A549 (cell line): Measurements from ENCODE around the gene CORO2B. TPM values are rescaled to one million over a fixed set of nuclear protein-coding genes. Genes with fewer than 3 reads are reported as not detected.

Experiments
- ATAC-seq, 2 experiments: fragments of 200-7000 bp in 1 of 2; fragments of >200 bp in 1 of 2; cut with Nextera tagmentation in 1 of 2; cut with Tn5 transposase in 1 of 2; 3 replicates each; pipeline versions ENCODE4 v1.8.0 to v1.9.1; 2018 to 2020; ENCODE audit warnings: mild to moderate bottlenecking in 1 of 2, moderate library complexity in 1 of 2
- CTCF ChIA-PET: fragments of 300-600 bp; sonication (Branson Sonifier 250); formaldehyde crosslinking; extraction: SDS; loops from one replicate; lab custom pipeline; 2021; ENCODE audit warnings: antibody characterized with exemption, inconsistent platforms; lab: Yijun Ruan, JAX
- POLR2A ChIA-PET: fragments of 350-600 bp; formaldehyde crosslinking; extraction: SDS; loops from one replicate; lab custom pipeline; 2021; ENCODE audit warnings: antibody characterized with exemption, inconsistent platforms; lab: Yijun Ruan, JAX
- DNase-seq, 2 experiments: peaks; one replicate each; pipeline versions ENCODE4 v3.0.0 to v3.0.0-alpha.2; 2011 to 2016; ENCODE audit warnings: low read depth in 1 of 2, low spot score in 1 of 2
- FAIRE-seq: peaks from 2 replicates; lab custom pipeline; 2011; peaks lifted over from hg19 to GRCh38; lab: Jason Lieb, UNC
- H3K27ac ChIP-seq, 2 experiments: fragments of >200 bp; sonication (Bioruptor Twin); formaldehyde crosslinking; 3 replicates each; pipeline ENCODE4 v1.5.1; 2016 to 2017
- H3K4me1 ChIP-seq: fragments of >200 bp; sonication (Bioruptor Twin); formaldehyde crosslinking; 3 replicates; pipeline ENCODE4 v1.6.1; 2016
- H3K4me2 ChIP-seq: fragments of >200 bp; sonication (Bioruptor Twin); formaldehyde crosslinking; 3 replicates; pipeline ENCODE4 v1.6.1; 2016
- H3K4me3 ChIP-seq: fragments of >200 bp; sonication (Bioruptor Twin); formaldehyde crosslinking; 3 replicates; pipeline ENCODE4 v1.5.1; 2016
- H3K9me3 ChIP-seq: fragments of >200 bp; sonication (Bioruptor Twin); formaldehyde crosslinking; 3 replicates; pipeline ENCODE4 v1.6.1; 2016
- CEBPB ChIP-seq, 2 experiments: fragments of >200 bp in 1 of 2; sonication (Bioruptor Twin) in 1 of 2; formaldehyde crosslinking in 1 of 2; IDR thresholded peaks; 2 replicates each; pipeline ENCODE4 v1.6.1; 2012 to 2016
- CHD4 ChIP-seq: fragments of 200-600 bp; sonication (generic); IDR thresholded peaks from 2 replicates; pipeline ENCODE4 v1.6.1; 2016; ENCODE audit warnings: antibody characterized with exemption, mild to moderate bottlenecking, borderline replicate concordance
- EHF ChIP-seq: fragments of 250-450 bp; sonication (Bioruptor Pico); IDR thresholded peaks from 2 replicates; pipeline ENCODE4 v1.5.0; 2020; ENCODE audit warnings: mild to moderate bottlenecking
- EHMT2 ChIP-seq: fragments of 200-600 bp; sonication (generic); IDR thresholded peaks from 2 replicates; pipeline ENCODE4 v1.6.1; 2016; ENCODE audit warnings: antibody characterized with exemption, low read depth, mild to moderate bottlenecking, moderate library complexity
- GATA3 ChIP-seq: IDR thresholded peaks from 2 replicates; pipeline ENCODE4 v1.6.1; 2012; ENCODE audit warnings: borderline replicate concordance
- HOXA7 ChIP-seq: fragments of 250-450 bp; sonication (Bioruptor Pico); IDR thresholded peaks from 2 replicates; pipeline ENCODE4 v1.5.0; 2020; ENCODE audit warnings: mild to moderate bottlenecking, moderate library complexity
- HOXB13 ChIP-seq: fragments of 250-450 bp; sonication (Bioruptor Pico); IDR thresholded peaks from 2 replicates; pipeline ENCODE4 v1.5.0; 2020; ENCODE audit warnings: low read depth, mild to moderate bottlenecking, moderate library complexity
- HOXB5 ChIP-seq: fragments of 250-450 bp; sonication (Bioruptor Pico); IDR thresholded peaks from 2 replicates; pipeline ENCODE4 v1.5.0; 2020; ENCODE audit warnings: mild to moderate bottlenecking, moderate library complexity
- MAZ ChIP-seq: fragments of 150-350 bp; IDR thresholded peaks from 2 replicates; pipeline ENCODE4 v1.6.1; 2014; ENCODE audit warnings: antibody characterized with exemption, low read depth, low read length, borderline replicate concordance
- MYC ChIP-seq: IDR thresholded peaks from 2 replicates; pipeline ENCODE4 v1.6.1; 2012; ENCODE audit warnings: mild to moderate bottlenecking, inconsistent platforms, low read length, improper control_type of control experiment, borderline replicate concordance
- POLR2AphosphoS2 ChIP-seq: conservative IDR thresholded peaks from 2 replicates; pipeline ENCODE4 v1.6.1; 2012; ENCODE audit warnings: low read length, improper control_type of control experiment, inconsistent platforms
- RAD21 ChIP-seq, 2 experiments: fragments of >200 bp in 1 of 2; sonication (Bioruptor Twin) in 1 of 2; formaldehyde crosslinking in 1 of 2; IDR thresholded peaks in 1 of 2; conservative IDR thresholded peaks in 1 of 2; 2 replicates in 1 of 2; 3 replicates in 1 of 2; pipeline ENCODE4 v1.6.1; 2012 to 2018; ENCODE audit warnings: inconsistent platforms in 1 of 2
- RNF2 ChIP-seq: fragments of 200-600 bp; sonication (generic); IDR thresholded peaks from 2 replicates; pipeline ENCODE4 v1.6.1; 2016; ENCODE audit warnings: low read depth, mild to moderate bottlenecking, antibody characterized with exemption, moderate library complexity, borderline replicate concordance
- SMC3 ChIP-seq: fragments of >200 bp; sonication (Bioruptor Twin); formaldehyde crosslinking; IDR thresholded peaks from 3 replicates; pipeline ENCODE4 v1.6.1; 2018; ENCODE audit warnings: inconsistent platforms
- ZFP36 ChIP-seq: fragments of 450-650 bp; IDR thresholded peaks from 2 replicates; pipeline ENCODE4 v1.6.1; 2014; ENCODE audit warnings: borderline replicate concordance; ENCODE audit not compliant: partially characterized antibody
- ZSCAN20 ChIP-seq: fragments of 250-450 bp; sonication (Bioruptor Pico); IDR thresholded peaks from 2 replicates; pipeline ENCODE4 v1.8.0; 2022; ENCODE audit warnings: mild to moderate bottlenecking, moderate library complexity
- WGBS: methylation state at CpG from one replicate; pipeline ENCODE4 v1.1.6; 2017; ENCODE audit errors: missing lambda C conversion rate; 5-methylcytosine and 5-hydroxymethylcytosine counted together
- polyA minus RNA-seq: library from RNA; depleted of rRNA, polyadenylated mRNA; stranded (reverse); fragments of >200 nt; gene quantifications from 2 replicates; pipeline ENCODE4 v1.2.3, GENCODE V29; 2011; rRNA and poly(A)+ RNA removed
- polyA plus RNA-seq, 4 experiments: library from polyadenylated mRNA; depleted of rRNA in 3 of 4; stranded (reverse); fragments of >200 nt; fragmentation: RNase III in 1 of 4; extraction: RNeasy Plus Mini Kit Qiagen cat#74134 plus additional on column Dnase treatment in 1 of 4; gene quantifications; 2 replicates in 3 of 4; 3 replicates in 1 of 4; pipeline ENCODE4 v1.2.3, GENCODE V29; 2011 to 2017
- TF ChIP-seq, protein P1 (sequence below): fragments of 150-350 bp; IDR thresholded peaks from 2 replicates; pipeline ENCODE4 v1.6.1; 2014; ENCODE audit warnings: low read depth, mild to moderate bottlenecking, low read length
- TF ChIP-seq, protein P2 (sequence below): fragments of 200-600 bp; sonication (generic); IDR thresholded peaks from 2 replicates; pipeline ENCODE4 v1.6.1; 2016; ENCODE audit warnings: antibody characterized with exemption, mild to moderate bottlenecking, moderate library complexity
- TF ChIP-seq, protein P3 (sequence below): fragments of >200 bp; sonication (Bioruptor Twin); formaldehyde crosslinking; IDR thresholded peaks from 3 replicates; pipeline ENCODE4 v1.5.1; 2016

The CORO2B gene, protein sequence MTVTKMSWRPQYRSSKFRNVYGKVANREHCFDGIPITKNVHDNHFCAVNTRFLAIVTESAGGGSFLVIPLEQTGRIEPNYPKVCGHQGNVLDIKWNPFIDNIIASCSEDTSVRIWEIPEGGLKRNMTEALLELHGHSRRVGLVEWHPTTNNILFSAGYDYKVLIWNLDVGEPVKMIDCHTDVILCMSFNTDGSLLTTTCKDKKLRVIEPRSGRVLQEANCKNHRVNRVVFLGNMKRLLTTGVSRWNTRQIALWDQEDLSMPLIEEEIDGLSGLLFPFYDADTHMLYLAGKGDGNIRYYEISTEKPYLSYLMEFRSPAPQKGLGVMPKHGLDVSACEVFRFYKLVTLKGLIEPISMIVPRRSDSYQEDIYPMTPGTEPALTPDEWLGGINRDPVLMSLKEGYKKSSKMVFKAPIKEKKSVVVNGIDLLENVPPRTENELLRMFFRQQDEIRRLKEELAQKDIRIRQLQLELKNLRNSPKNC
- polyA plus RNA-seq (2011; rRNA removed), result 2.0 and 2.4 TPM in 2 replicates
- 1.3 and 1.7 TPM in 2 replicates for polyA plus RNA-seq (2012; cell fraction: cytosol; rRNA removed)
- 1.5 and 1.8 TPM in 2 replicates for polyA plus RNA-seq (2012; cell fraction: nucleus; rRNA removed)
- 1.8 to 2.4 TPM (median 2.3 TPM) in 3 replicates for polyA plus RNA-seq (2017; fragmentation: RNase III; extraction: RNeasy Plus Mini Kit Qiagen cat#74134 plus additional on column Dnase treatment)
- polyA minus RNA-seq, result 1.9 and 2.6 TPM in 2 replicates

DNA sequence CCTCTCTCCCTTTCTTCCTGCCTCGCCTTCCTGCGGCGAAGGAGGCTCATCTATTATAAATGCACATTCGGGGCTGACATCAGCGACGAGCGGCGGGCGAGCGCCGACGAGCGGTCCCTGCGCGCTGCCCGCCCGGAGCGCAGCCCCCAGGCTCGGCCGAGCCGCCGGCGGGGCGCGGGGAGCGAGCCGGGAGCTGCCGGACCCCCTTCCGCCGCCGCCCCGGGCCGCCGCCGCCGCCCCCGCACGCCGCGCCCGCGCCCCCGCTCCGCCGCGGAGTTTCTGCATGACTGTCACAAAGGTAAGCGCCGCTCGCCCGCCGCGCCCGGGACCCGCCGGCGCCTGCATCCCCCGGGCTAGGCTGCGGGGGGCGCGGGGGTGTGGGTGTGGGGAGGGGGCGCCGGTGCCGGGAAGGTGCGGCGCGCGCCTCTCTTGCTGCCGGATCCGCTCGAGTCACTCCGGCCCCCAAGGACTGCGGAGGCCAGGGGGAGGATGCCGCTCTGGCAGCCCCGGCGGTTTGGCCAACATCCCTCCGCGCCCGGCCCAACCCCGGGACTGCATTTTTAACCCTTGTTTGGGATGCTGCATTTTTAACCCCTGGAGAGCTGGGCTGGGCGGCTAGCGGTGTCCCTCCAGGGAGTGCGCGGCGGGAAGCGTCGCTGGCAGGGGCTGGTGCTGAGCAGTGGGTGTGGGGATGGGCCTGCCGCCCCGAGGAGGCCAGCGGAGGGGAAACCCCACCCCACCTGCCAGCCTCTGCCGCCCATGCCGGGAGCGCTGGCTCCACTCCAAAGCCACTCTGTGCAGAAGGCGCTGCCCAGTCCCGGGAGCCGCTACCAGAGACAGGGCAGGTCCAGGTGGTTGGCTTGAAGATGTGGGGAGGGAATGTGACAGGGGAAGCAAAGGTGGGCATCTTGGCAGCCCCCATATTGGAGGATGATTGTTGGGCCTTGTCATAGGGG lies at the start of gene CORO2B:
Gene CORO2B, plus strand, starts transcription at position 14 of the 956 bp plus-strand sequence. Its CDS starts 270 bp downstream, at position 284.
- WGBS, result 22% methylated on average over 39 of the region's 95 CpGs
- no peak for TF ChIP-seq ZSCAN20 (CRISPR knock-in tag)
- no peak for TF ChIP-seq EHMT2
- no peak for TF ChIP-seq POLR2AphosphoS2
- TF ChIP-seq, protein P1, sequence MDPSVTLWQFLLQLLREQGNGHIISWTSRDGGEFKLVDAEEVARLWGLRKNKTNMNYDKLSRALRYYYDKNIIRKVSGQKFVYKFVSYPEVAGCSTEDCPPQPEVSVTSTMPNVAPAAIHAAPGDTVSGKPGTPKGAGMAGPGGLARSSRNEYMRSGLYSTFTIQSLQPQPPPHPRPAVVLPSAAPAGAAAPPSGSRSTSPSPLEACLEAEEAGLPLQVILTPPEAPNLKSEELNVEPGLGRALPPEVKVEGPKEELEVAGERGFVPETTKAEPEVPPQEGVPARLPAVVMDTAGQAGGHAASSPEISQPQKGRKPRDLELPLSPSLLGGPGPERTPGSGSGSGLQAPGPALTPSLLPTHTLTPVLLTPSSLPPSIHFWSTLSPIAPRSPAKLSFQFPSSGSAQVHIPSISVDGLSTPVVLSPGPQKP, result no peak
- TF ChIP-seq SMC3, result no peak
- TF ChIP-seq HOXB5 (CRISPR knock-in tag), result no peak
- Histone ChIP-seq H3K27ac (peak within 1 kb of the TSS; percentile 67 to 81), H3K4me3 (peak within 1 kb of the TSS; percentile 63), H3K4me2 (peak within 1 kb of the TSS; percentile 92), H3K4me1 (0 out of 3 replicates have a peak, but pooled peaks cover 4% of the 10 kb centered on the region), H3K9me3 (no peaks in the 10 kb centered on the region)
- POLR2A ChIA-PET, result no interaction called here
- FAIRE-seq (no peak), DNase-seq (peak; percentile 31 to 50), ATAC-seq (peak; percentile 32 to 42; a peak in 5 of 6 replicates)
- CTCF ChIA-PET, result interaction anchor here (1.2 to 4.4 kb wide), 8 partner anchors 19 to 346 kb away, joined by 3 to 33 read pairs (median 12); no protein-coding TSS in a partner anchor

DNA sequence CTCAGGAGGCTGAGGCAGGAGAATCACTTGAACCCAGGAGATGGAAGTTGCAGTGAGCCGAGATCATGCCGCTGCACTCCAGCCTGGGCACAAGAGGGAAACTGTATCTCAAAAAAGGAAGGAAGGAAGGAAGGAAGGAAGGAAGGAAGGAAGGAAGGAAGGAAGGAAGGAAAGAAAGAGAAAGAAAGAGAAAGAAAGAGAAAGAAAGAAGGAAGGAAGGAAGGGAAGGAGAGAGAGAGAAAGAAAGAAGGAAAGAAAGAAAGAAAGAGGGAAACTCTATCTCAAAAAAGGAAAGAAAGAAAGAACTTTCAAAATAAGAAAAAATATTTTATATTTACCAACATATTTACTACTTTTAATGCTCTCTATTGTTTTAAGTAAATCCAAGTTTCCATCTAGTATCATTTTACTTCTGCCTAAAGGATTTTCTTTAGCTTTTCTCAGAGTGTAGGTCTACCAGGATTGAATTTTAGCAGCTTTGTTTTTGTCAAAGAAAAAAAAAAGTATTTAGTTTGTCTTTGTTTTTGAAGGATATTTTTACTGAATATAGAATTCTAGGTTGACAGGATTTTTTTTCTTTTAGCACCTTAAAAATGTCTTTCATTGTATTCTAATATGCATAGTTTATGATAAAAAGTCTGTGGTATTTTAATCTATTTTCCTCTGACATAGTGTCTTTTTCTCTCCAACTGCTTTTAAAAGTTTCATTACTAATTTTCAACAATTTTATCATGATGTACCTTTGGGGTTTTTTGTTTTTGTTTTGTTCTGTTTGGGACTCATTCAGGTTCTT lies 47.2 kb upstream of the CORO2B start:
- FAIRE-seq, result no peak
- Histone ChIP-seq H3K4me3 (no peak overlapping the region), H3K4me1 (peaks cover 10% of the 10 kb centered on the region; the same call in 1 of the 3 replicates), H3K4me2 (no peak overlapping the region)
- no peak for TF ChIP-seq ZFP36
- TF ChIP-seq EHF (CRISPR knock-in tag), result no peak
- no peak for TF ChIP-seq HOXB13 (CRISPR knock-in tag)
- no peak for TF ChIP-seq HOXA7 (CRISPR knock-in tag)
- no peak for TF ChIP-seq MYC
- TF ChIP-seq, protein P2, sequence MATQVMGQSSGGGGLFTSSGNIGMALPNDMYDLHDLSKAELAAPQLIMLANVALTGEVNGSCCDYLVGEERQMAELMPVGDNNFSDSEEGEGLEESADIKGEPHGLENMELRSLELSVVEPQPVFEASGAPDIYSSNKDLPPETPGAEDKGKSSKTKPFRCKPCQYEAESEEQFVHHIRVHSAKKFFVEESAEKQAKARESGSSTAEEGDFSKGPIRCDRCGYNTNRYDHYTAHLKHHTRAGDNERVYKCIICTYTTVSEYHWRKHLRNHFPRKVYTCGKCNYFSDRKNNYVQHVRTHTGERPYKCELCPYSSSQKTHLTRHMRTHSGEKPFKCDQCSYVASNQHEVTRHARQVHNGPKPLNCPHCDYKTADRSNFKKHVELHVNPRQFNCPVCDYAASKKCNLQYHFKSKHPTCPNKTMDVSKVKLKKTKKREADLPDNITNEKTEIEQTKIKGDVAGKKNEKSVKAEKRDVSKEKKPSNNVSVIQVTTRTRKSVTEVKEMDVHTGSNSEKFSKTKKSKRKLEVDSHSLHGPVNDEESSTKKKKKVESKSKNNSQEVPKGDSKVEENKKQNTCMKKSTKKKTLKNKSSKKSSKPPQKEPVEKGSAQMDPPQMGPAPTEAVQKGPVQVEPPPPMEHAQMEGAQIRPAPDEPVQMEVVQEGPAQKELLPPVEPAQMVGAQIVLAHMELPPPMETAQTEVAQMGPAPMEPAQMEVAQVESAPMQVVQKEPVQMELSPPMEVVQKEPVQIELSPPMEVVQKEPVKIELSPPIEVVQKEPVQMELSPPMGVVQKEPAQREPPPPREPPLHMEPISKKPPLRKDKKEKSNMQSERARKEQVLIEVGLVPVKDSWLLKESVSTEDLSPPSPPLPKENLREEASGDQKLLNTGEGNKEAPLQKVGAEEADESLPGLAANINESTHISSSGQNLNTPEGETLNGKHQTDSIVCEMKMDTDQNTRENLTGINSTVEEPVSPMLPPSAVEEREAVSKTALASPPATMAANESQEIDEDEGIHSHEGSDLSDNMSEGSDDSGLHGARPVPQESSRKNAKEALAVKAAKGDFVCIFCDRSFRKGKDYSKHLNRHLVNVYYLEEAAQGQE, result no peak
- TF ChIP-seq EHMT2, result no peak
- no peak for TF ChIP-seq CEBPB (IDR thresholded peaks at IDR 0.05)
- TF ChIP-seq CHD4, result no peak
- TF ChIP-seq, protein P3, sequence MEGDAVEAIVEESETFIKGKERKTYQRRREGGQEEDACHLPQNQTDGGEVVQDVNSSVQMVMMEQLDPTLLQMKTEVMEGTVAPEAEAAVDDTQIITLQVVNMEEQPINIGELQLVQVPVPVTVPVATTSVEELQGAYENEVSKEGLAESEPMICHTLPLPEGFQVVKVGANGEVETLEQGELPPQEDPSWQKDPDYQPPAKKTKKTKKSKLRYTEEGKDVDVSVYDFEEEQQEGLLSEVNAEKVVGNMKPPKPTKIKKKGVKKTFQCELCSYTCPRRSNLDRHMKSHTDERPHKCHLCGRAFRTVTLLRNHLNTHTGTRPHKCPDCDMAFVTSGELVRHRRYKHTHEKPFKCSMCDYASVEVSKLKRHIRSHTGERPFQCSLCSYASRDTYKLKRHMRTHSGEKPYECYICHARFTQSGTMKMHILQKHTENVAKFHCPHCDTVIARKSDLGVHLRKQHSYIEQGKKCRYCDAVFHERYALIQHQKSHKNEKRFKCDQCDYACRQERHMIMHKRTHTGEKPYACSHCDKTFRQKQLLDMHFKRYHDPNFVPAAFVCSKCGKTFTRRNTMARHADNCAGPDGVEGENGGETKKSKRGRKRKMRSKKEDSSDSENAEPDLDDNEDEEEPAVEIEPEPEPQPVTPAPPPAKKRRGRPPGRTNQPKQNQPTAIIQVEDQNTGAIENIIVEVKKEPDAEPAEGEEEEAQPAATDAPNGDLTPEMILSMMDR, result no peak
- TF ChIP-seq POLR2AphosphoS2, result no peak
- no peak for TF ChIP-seq RNF2
- no peak for TF ChIP-seq MAZ
- no peak for TF ChIP-seq RAD21 (conservative IDR thresholded peaks at IDR 0.05 in 1 of 2, IDR thresholded peaks at IDR 0.05 in 1 of 2)
- TF ChIP-seq, protein P1, result no peak
- no peak for TF ChIP-seq GATA3
- TF ChIP-seq, all 56 proteins: peak for 0
- ATAC-seq (no peak), DNase-seq (no peak)
- POLR2A ChIA-PET, result no interaction called here
- no peak overlapping the region for H3K27ac ChIP-seq
- peaks cover 24% of the 10 kb centered on the region for H3K9me3 ChIP-seq
- CTCF ChIA-PET, result interaction anchor here (0.6 to 1.1 kb wide), 3 partner anchors 19 to 384 kb away, joined by 3 read pairs; no protein-coding TSS in a partner anchor
- 75% methylated on average over 2 of the region's 2 CpGs for WGBS
